WTC11 (cell line): ENCODE data around the gene EMC9.

Experiments used
- NFYB ChIP-seq: sonication (generic); formaldehyde crosslinking; conservative IDR thresholded peaks from 2 replicates; pipeline ENCODE4 v1.8.0; 2022; ENCODE audit warnings: low read depth, missing genetic modification reagents
- RELA ChIP-seq: sonication (generic); formaldehyde crosslinking; IDR thresholded peaks from 2 replicates; pipeline ENCODE4 v1.8.1; 2022; ENCODE audit warnings: missing genetic modification reagents, mild to moderate bottlenecking, borderline replicate concordance
- ZNF138 ChIP-seq: sonication (generic); formaldehyde crosslinking; conservative IDR thresholded peaks from 2 replicates; pipeline ENCODE4 v1.8.1; 2022; ENCODE audit warnings: mild to moderate bottlenecking, moderate library complexity, missing genetic modification reagents
- TF ChIP-seq, protein P1 (sequence below): sonication (generic); formaldehyde crosslinking; IDR thresholded peaks from 2 replicates; pipeline ENCODE4 v1.8.0; 2022; ENCODE audit warnings: mild to moderate bottlenecking, missing genetic modification reagents
- TF ChIP-seq, protein P2 (sequence below): sonication (generic); formaldehyde crosslinking; IDR thresholded peaks from 2 replicates; pipeline ENCODE4 v1.8.0; 2022; ENCODE audit warnings: mild to moderate bottlenecking, missing genetic modification reagents

DNA sequence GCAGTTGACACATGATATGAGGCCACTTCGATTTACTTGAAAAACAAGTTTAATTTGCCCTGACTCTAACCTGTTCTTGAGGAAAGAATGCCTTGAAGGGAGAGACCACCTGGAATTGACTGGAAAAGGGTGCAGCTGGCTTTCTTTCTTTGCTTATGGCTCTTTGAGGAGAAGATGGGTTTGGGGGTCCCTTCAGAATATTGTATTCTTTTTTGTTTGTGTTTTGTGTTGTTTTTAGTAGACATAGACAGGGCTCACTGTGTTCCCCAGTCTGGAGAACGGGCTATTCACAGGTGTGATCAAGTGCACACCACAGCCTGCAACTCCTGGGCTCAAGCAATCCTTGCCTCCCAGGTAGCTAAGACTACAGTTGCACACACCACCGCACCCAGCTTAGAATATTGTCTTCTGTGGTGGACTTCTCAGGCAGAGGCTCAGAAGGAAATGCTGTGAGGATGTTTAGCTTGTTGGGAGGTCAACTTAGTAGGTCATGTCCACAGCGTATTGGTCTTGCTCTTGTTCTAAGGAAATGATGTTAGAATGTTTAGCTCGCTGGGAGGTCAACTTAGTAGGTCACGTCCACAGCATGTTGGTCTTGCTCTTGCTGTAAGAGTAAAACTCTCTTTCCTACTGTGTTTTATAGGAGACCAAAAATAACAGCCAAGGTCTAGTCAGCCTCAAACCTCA lies 25.1 kb downstream of the EMC9 start:
- TF ChIP-seq, protein P1, sequence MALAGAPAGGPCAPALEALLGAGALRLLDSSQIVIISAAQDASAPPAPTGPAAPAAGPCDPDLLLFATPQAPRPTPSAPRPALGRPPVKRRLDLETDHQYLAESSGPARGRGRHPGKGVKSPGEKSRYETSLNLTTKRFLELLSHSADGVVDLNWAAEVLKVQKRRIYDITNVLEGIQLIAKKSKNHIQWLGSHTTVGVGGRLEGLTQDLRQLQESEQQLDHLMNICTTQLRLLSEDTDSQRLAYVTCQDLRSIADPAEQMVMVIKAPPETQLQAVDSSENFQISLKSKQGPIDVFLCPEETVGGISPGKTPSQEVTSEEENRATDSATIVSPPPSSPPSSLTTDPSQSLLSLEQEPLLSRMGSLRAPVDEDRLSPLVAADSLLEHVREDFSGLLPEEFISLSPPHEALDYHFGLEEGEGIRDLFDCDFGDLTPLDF (CRISPR knock-in tag): no peak
- TF ChIP-seq, protein P2, sequence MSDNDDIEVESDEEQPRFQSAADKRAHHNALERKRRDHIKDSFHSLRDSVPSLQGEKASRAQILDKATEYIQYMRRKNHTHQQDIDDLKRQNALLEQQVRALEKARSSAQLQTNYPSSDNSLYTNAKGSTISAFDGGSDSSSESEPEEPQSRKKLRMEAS (CRISPR knock-in tag): no peak
- no peak for TF ChIP-seq ZNF138 (CRISPR knock-in tag)
- no peak for TF ChIP-seq NFYB (CRISPR knock-in tag)
- TF ChIP-seq RELA: no peak
